ENCODE measurements around the gene HTT.

Gene HTT

GRCh38 chr4:3199653-3200422, 125.4 kb downstream of the HTT start:
- no peaks in the 10 kb centered on the region for H3K9me2 ChIP-seq (replicated peaks; ENCODE audit: insufficient read depth, low read length)
- H3F3A ChIP-seq (ENCODE audit: insufficient read depth, low read length), result no peaks in the 10 kb centered on the region
- no peaks in the 10 kb centered on the region for H3K36me3 ChIP-seq (replicated peaks; ENCODE audit: insufficient read depth, low read length)
- no peaks in the 10 kb centered on the region for H3K9me3 ChIP-seq (replicated peaks; ENCODE audit: insufficient read depth, low read length)
- no peak overlapping the region for H3K9ac ChIP-seq (ENCODE audit: low read length)
- no peaks in the 10 kb centered on the region for H3K4me1 ChIP-seq (ENCODE audit: low read length)
- TF ChIP-seq EZH2phosphoT487 (IDR thresholded peaks at IDR 0.05; ENCODE audit: low read length), result no peak
- TF ChIP-seq CTCF (IDR thresholded peaks at IDR 0.05; ENCODE audit: low read length), result no peak
- TF ChIP-seq EZH2 (optimal IDR thresholded peaks at IDR 0.05; ENCODE audit: low read depth, low read length), result no peak
- DNase-seq, result no peak
- no peak overlapping the region for H3K27ac ChIP-seq (ENCODE audit: low read length)
- H3K79me2 ChIP-seq (ENCODE audit: low read length), result no peaks in the 10 kb centered on the region
- H2AFZ ChIP-seq (ENCODE audit: low read length), result no peak overlapping the region
- no peaks in the 10 kb centered on the region for H3K27me3 ChIP-seq (replicated peaks; ENCODE audit: insufficient read depth, low read length)
- H3K4me3 ChIP-seq (ENCODE audit: low read length), result no peak overlapping the region
- no peak overlapping the region for H3K4me2 ChIP-seq (ENCODE audit: low read depth, low read length)
- H4K20me1 ChIP-seq (ENCODE audit: insufficient read depth, low read length), result no peaks in the 10 kb centered on the region

GRCh38 chr4:3200423-3201090, 126.1 kb downstream of the HTT start:
- H3K9me3 ChIP-seq (replicated peaks; ENCODE audit: insufficient read depth, low read length), result no peaks in the 10 kb centered on the region
- H4K20me1 ChIP-seq (ENCODE audit: insufficient read depth, low read length), result no peaks in the 10 kb centered on the region
- DNase-seq, result no peak
- H3K4me2 ChIP-seq (ENCODE audit: low read depth, low read length), result no peak overlapping the region
- no peak for TF ChIP-seq EZH2 (optimal IDR thresholded peaks at IDR 0.05; ENCODE audit: low read depth, low read length)
- TF ChIP-seq EZH2phosphoT487 (IDR thresholded peaks at IDR 0.05; ENCODE audit: low read length), result no peak
- TF ChIP-seq CTCF (IDR thresholded peaks at IDR 0.05; ENCODE audit: low read length), result no peak
- no peaks in the 10 kb centered on the region for H3F3A ChIP-seq (ENCODE audit: insufficient read depth, low read length)
- no peak overlapping the region for H3K4me3 ChIP-seq (ENCODE audit: low read length)
- no peak overlapping the region for H2AFZ ChIP-seq (ENCODE audit: low read length)
- no peaks in the 10 kb centered on the region for H3K36me3 ChIP-seq (replicated peaks; ENCODE audit: insufficient read depth, low read length)
- no peaks in the 10 kb centered on the region for H3K9me2 ChIP-seq (replicated peaks; ENCODE audit: insufficient read depth, low read length)
- H3K9ac ChIP-seq (ENCODE audit: low read length), result no peak overlapping the region
- H3K79me2 ChIP-seq (ENCODE audit: low read length), result no peaks in the 10 kb centered on the region
- no peaks in the 10 kb centered on the region for H3K4me1 ChIP-seq (ENCODE audit: low read length)
- H3K27ac ChIP-seq (ENCODE audit: low read length), result no peak overlapping the region
- H3K27me3 ChIP-seq (replicated peaks; ENCODE audit: insufficient read depth, low read length), result no peaks in the 10 kb centered on the region

- Histone ChIP-seq H3K4me1 (ENCODE audit: low read length) (no peaks in the 10 kb centered on the region), H3K9ac (ENCODE audit: low read length) (no peak overlapping the region), H3K4me2 (ENCODE audit: low read depth, low read length) (no peak overlapping the region), H3F3A (ENCODE audit: insufficient read depth, low read length) (no peaks in the 10 kb centered on the region), H4K20me1 (ENCODE audit: insufficient read depth, low read length) (no peaks in the 10 kb centered on the region), H3K79me2 (ENCODE audit: low read length) (no peaks in the 10 kb centered on the region), H3K4me3 (ENCODE audit: low read length) (no peak overlapping the region), H3K27ac (ENCODE audit: low read length) (no peak overlapping the region), H3K27me3 (replicated peaks; ENCODE audit: insufficient read depth, low read length) (no peaks in the 10 kb centered on the region), H3K9me3 (replicated peaks; ENCODE audit: insufficient read depth, low read length) (no peaks in the 10 kb centered on the region), H3K9me2 (replicated peaks; ENCODE audit: insufficient read depth, low read length) (no peaks in the 10 kb centered on the region), H3K36me3 (replicated peaks; ENCODE audit: insufficient read depth, low read length) (no peaks in the 10 kb centered on the region), H2AFZ (ENCODE audit: low read length) (no peak overlapping the region)
- no peak for TF ChIP-seq EZH2 (optimal IDR thresholded peaks at IDR 0.05; ENCODE audit: low read depth, low read length)
- no peak for TF ChIP-seq CTCF (IDR thresholded peaks at IDR 0.05; ENCODE audit: low read length)
- DNase-seq, result no peak
Measured at GRCh38 chr4:3201718-3202702, 127.5 kb downstream of the HTT start.
